OCI-LY1 (cell line): ENCODE measurements around the gene AJM1.
"Not testable (repeated sequence)": the region's sequence is repeated elsewhere in the genome, so short reads cannot be mapped to it uniquely, and the experiment has no call there.

Experiments used
- H2AFZ ChIP-seq: fragments of 200-600 bp; sonication (generic), shearing (Covaris generic); 2 replicates; pipeline ENCODE4 v1.6.0; 2014; ENCODE audit warnings: antibody characterized with exemption, mild to moderate bottlenecking, low read length
- H3F3A ChIP-seq: fragments of 200-600 bp; sonication (generic), shearing (Covaris generic); 2 replicates; pipeline ENCODE4 v1.6.0; 2014; ENCODE audit warnings: mild to moderate bottlenecking, antibody characterized with exemption, low read length, moderate library complexity; ENCODE audit not compliant: insufficient read depth
- H3K27ac ChIP-seq: fragments of 200-600 bp; sonication (generic); 2 replicates; pipeline ENCODE4 v1.5.1; 2014; ENCODE audit warnings: low read length, mixed run types, mild to moderate bottlenecking, low read depth; ENCODE audit not compliant: poor library complexity, severe bottlenecking
- H3K27me3 ChIP-seq: fragments of 200-600 bp; sonication (generic); 2 replicates; pipeline ENCODE4 v1.6.0; 2014; ENCODE audit warnings: antibody characterized with exemption, mild to moderate bottlenecking, low read length, moderate library complexity; ENCODE audit not compliant: insufficient read depth
- H3K36me3 ChIP-seq: fragments of 200-600 bp; sonication (generic); 2 replicates; pipeline ENCODE4 v1.6.1; 2014; ENCODE audit warnings: mild to moderate bottlenecking, antibody characterized with exemption, low read length, moderate library complexity, mixed read lengths; ENCODE audit not compliant: insufficient read depth
- H3K4me1 ChIP-seq: fragments of 200-600 bp; sonication (generic); 2 replicates; pipeline ENCODE4 v1.5.1; 2014; ENCODE audit warnings: mild to moderate bottlenecking, low read length, moderate library complexity; ENCODE audit not compliant: insufficient read depth, severe bottlenecking
- H3K4me2 ChIP-seq: fragments of 200-600 bp; sonication (generic), shearing (Covaris generic); 2 replicates; pipeline ENCODE4 v1.6.1; 2014; ENCODE audit warnings: low read length
- H3K4me3 ChIP-seq: fragments of 200-600 bp; sonication (generic); 2 replicates; pipeline ENCODE4 v1.5.1; 2014; ENCODE audit warnings: low read length, low read depth, mild to moderate bottlenecking, mixed read lengths; ENCODE audit not compliant: poor library complexity, severe bottlenecking
- H3K79me2 ChIP-seq: fragments of 200-600 bp; shearing (Covaris generic); 2 replicates; pipeline ENCODE4 v1.6.1; 2016; ENCODE audit warnings: mixed run types, low read length, mixed read lengths; ENCODE audit not compliant: insufficient read depth
- H3K9ac ChIP-seq: fragments of 200-600 bp; sonication (generic), shearing (Covaris generic); 2 replicates; pipeline ENCODE4 v1.6.1; 2014; ENCODE audit warnings: mild to moderate bottlenecking, low read length, mixed read lengths
- H3K9me2 ChIP-seq: fragments of 200-600 bp; sonication (generic), shearing (Covaris generic); 2 replicates; pipeline ENCODE4 v1.6.1; 2014; ENCODE audit warnings: low read depth, mild to moderate bottlenecking, low read length, mixed read lengths
- H3K9me3 ChIP-seq: fragments of 200-600 bp; shearing (Covaris generic); 2 replicates; pipeline ENCODE4 v1.6.1; 2014; ENCODE audit warnings: low read length, mixed read lengths
- H4K20me1 ChIP-seq: fragments of 200-600 bp; sonication (generic), shearing (Covaris generic); 2 replicates; pipeline ENCODE4 v1.6.0; 2016; ENCODE audit warnings: mild to moderate bottlenecking, low read length; ENCODE audit not compliant: insufficient read depth
- EZH2 ChIP-seq: fragments of 200-600 bp; sonication (generic), shearing (Covaris generic); IDR thresholded peaks from 2 replicates; pipeline ENCODE4 v1.8.0; 2017; ENCODE audit warnings: borderline replicate concordance, mixed run types, mild to moderate bottlenecking, antibody characterized with exemption, low read length, moderate library complexity, mixed read lengths
- TF ChIP-seq, protein P1 (sequence below): fragments of 200-600 bp; sonication (generic), shearing (Covaris generic); IDR thresholded peaks from 2 replicates; pipeline ENCODE4 v1.5.1; 2017; ENCODE audit warnings: mild to moderate bottlenecking, antibody characterized with exemption, low read length, moderate library complexity, mixed read lengths

AJM1 gene

DNA sequence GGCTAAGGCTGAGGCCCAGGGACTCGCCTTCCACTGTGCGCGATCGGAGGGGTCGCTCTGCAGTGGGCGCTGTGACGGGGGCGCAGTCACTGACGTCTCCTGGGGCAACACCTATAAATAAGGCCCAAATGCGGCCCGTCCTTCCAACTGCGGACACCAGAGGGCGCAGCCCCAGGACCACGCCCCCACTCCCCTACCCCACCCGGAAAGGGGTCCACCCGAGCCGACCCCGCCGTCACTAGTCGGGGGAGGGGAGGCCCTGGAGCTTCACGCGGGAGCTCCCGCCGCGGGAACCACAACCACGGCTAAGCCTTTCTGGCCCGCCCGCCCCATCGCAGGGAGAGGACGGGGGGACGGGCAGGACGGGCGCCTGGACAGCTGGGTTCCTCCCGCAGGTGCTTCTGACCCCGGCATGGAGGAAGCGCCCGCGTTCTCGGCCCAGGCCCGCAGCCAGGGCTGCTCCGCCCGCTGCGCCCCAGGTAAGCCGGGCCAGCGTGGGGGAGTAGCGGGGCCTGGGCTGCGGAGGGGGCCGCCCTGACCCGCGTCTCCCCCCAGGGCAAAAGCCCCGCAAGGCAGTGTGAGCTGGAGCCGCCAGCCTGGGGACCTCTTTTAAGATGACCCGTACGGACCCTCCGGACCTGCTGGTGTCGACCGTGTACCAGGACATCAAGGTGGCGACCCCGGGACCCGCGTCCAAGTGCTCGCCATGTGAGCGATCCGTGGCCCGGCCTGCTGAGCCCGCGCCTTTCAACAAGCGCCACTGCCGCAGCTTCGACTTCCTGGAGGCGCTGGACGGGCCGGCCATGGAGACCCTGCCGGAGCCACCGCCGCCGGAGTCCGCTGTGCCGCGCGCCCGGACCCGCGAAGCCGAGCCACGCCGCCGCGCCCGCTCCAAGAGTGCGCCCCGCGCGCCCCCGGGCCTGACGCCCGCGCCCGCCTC lies 1.8 kb downstream of the AJM1 start:
- H3K9me3 ChIP-seq, H3K27ac ChIP-seq: not testable (repeated sequence)

GRCh38 chr9:136844761-136845464 lies 2.6 kb downstream of the AJM1 start:
- Histone ChIP-seq H3K9ac (no peak overlapping the region), H3K36me3 (peaks cover 12% of the 10 kb centered on the region), H3K4me1 (peaks cover 32% of the 10 kb centered on the region), H2AFZ (no peak overlapping the region), H3K27ac (no peak overlapping the region), H3K27me3 (no peaks in the 10 kb centered on the region), H3K79me2 (no peaks in the 10 kb centered on the region), H4K20me1 (no peaks in the 10 kb centered on the region), H3K4me2 (no peak overlapping the region), H3K4me3 (no peak overlapping the region), H3K9me3 (no peaks in the 10 kb centered on the region), H3F3A (no peaks in the 10 kb centered on the region), H3K9me2 (no peaks in the 10 kb centered on the region)
- TF ChIP-seq EZH2: no peak
- TF ChIP-seq, protein P1, sequence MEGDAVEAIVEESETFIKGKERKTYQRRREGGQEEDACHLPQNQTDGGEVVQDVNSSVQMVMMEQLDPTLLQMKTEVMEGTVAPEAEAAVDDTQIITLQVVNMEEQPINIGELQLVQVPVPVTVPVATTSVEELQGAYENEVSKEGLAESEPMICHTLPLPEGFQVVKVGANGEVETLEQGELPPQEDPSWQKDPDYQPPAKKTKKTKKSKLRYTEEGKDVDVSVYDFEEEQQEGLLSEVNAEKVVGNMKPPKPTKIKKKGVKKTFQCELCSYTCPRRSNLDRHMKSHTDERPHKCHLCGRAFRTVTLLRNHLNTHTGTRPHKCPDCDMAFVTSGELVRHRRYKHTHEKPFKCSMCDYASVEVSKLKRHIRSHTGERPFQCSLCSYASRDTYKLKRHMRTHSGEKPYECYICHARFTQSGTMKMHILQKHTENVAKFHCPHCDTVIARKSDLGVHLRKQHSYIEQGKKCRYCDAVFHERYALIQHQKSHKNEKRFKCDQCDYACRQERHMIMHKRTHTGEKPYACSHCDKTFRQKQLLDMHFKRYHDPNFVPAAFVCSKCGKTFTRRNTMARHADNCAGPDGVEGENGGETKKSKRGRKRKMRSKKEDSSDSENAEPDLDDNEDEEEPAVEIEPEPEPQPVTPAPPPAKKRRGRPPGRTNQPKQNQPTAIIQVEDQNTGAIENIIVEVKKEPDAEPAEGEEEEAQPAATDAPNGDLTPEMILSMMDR: no peak

More for the DNA sequence above, 1.8 kb downstream of the AJM1 start:
- H3K27me3 ChIP-seq, H3F3A ChIP-seq, H3K9me2 ChIP-seq, H3K4me3 ChIP-seq, H2AFZ ChIP-seq, H4K20me1 ChIP-seq, H3K79me2 ChIP-seq, H3K9ac ChIP-seq: not testable (repeated sequence)
- peaks cover 28% of the 10 kb centered on the region for H3K4me1 ChIP-seq
- H3K4me2 ChIP-seq: peak overlapping the region; percentile 58
- peaks cover 20% of the 10 kb centered on the region for H3K36me3 ChIP-seq
- TF ChIP-seq, protein P1: peak; percentile 57

GRCh38 chr9:136845465-136846260 lies 3.4 kb downstream of the AJM1 start:
- peaks cover 35% of the 10 kb centered on the region for H3K4me1 ChIP-seq
- no peaks in the 10 kb centered on the region for H3K9me2 ChIP-seq
- peaks cover 7% of the 10 kb centered on the region for H3K36me3 ChIP-seq
- H3K4me3 ChIP-seq: no peak overlapping the region
- H3K9ac ChIP-seq: no peak overlapping the region
- no peak overlapping the region for H3K4me2 ChIP-seq
- no peak overlapping the region for H2AFZ ChIP-seq
- no peaks in the 10 kb centered on the region for H3F3A ChIP-seq
- H3K9me3 ChIP-seq: no peaks in the 10 kb centered on the region
- TF ChIP-seq, protein P1: no peak
- TF ChIP-seq EZH2: no peak
- no peak overlapping the region for H3K27ac ChIP-seq
- H3K27me3 ChIP-seq: no peaks in the 10 kb centered on the region
- H4K20me1 ChIP-seq: no peaks in the 10 kb centered on the region
- no peaks in the 10 kb centered on the region for H3K79me2 ChIP-seq
